ENCODE results near the gene GRIK5.
A peak's percentile ranks its signal among the peaks of the same experiment; 100 is the strongest.

The GRIK5 gene

GRCh38 chr19:42081584-42082203 is 11.7 kb upstream of the GRIK5 start:
- H3K36me3 ChIP-seq (ENCODE audit: control insufficient read depth, low read depth, low read length), result peaks cover 40% of the 10 kb centered on the region
- H3K4me1 ChIP-seq (ENCODE audit: control insufficient read depth, low read depth, low read length), result no peaks in the 10 kb centered on the region
- no peaks in the 10 kb centered on the region for H3K27me3 ChIP-seq (ENCODE audit: control insufficient read depth, insufficient read depth, low read length)
- H3K9me3 ChIP-seq (ENCODE audit: control insufficient read depth, low read depth, low read length), result no peaks in the 10 kb centered on the region
- no peak overlapping the region for H3K4me3 ChIP-seq (ENCODE audit: low read length)
- H3K9ac ChIP-seq (ENCODE audit: low read length), result no peak overlapping the region
- H3K27ac ChIP-seq (ENCODE audit: low read length), result no peak overlapping the region

GRCh38 chr19:42080764-42081375 is 10.9 kb upstream of the GRIK5 start:
- H3K4me1 ChIP-seq (ENCODE audit: control insufficient read depth, low read depth, low read length), result no peaks in the 10 kb centered on the region
- peaks cover 40% of the 10 kb centered on the region for H3K36me3 ChIP-seq (ENCODE audit: control insufficient read depth, low read depth, low read length)
- H3K27ac ChIP-seq (ENCODE audit: low read length), result no peak overlapping the region
- no peak overlapping the region for H3K4me3 ChIP-seq (ENCODE audit: low read length)
- H3K9ac ChIP-seq (ENCODE audit: low read length), result no peak overlapping the region
- H3K27me3 ChIP-seq (ENCODE audit: control insufficient read depth, insufficient read depth, low read length), result no peaks in the 10 kb centered on the region
- no peaks in the 10 kb centered on the region for H3K9me3 ChIP-seq (ENCODE audit: control insufficient read depth, low read depth, low read length)

- peaks cover 40% of the 10 kb centered on the region for H3K36me3 ChIP-seq (ENCODE audit: control insufficient read depth, low read depth, low read length)
- no peak overlapping the region for H3K4me3 ChIP-seq (ENCODE audit: low read length)
Measured at GRCh38 chr19:42079886-42080763, 10.1 kb upstream of the GRIK5 start.

GRCh38 chr19:42079276-42079669 is 9.3 kb upstream of the GRIK5 start:
- Histone ChIP-seq H3K4me3 (ENCODE audit: low read length) (no peak overlapping the region), H3K4me1 (ENCODE audit: control insufficient read depth, low read depth, low read length) (peaks cover 3% of the 10 kb centered on the region), H3K27ac (ENCODE audit: low read length) (no peak overlapping the region), H3K9me3 (ENCODE audit: control insufficient read depth, low read depth, low read length) (no peaks in the 10 kb centered on the region), H3K9ac (ENCODE audit: low read length) (no peak overlapping the region), H3K36me3 (ENCODE audit: control insufficient read depth, low read depth, low read length) (peaks cover 40% of the 10 kb centered on the region), H3K27me3 (ENCODE audit: control insufficient read depth, insufficient read depth, low read length) (no peaks in the 10 kb centered on the region)

More at GRCh38 chr19:42079886-42080763, 10.1 kb upstream of the GRIK5 start:
- Histone ChIP-seq H3K9ac (ENCODE audit: low read length) (no peak overlapping the region), H3K4me1 (ENCODE audit: control insufficient read depth, low read depth, low read length) (peaks cover under 1% of the 10 kb centered on the region), H3K9me3 (ENCODE audit: control insufficient read depth, low read depth, low read length) (no peaks in the 10 kb centered on the region), H3K27ac (ENCODE audit: low read length) (no peak overlapping the region), H3K27me3 (ENCODE audit: control insufficient read depth, insufficient read depth, low read length) (no peaks in the 10 kb centered on the region)

GRCh38 chr19:42078538-42079275 is 8.7 kb upstream of the GRIK5 start:
- Histone ChIP-seq H3K27me3 (ENCODE audit: control insufficient read depth, insufficient read depth, low read length) (no peaks in the 10 kb centered on the region), H3K36me3 (ENCODE audit: control insufficient read depth, low read depth, low read length) (peaks cover 40% of the 10 kb centered on the region), H3K4me1 (ENCODE audit: control insufficient read depth, low read depth, low read length) (peaks cover 3% of the 10 kb centered on the region), H3K9ac (ENCODE audit: low read length) (no peak overlapping the region), H3K4me3 (ENCODE audit: low read length) (no peak overlapping the region), H3K9me3 (ENCODE audit: control insufficient read depth, low read depth, low read length) (no peaks in the 10 kb centered on the region), H3K27ac (ENCODE audit: low read length) (no peak overlapping the region)

- no peak overlapping the region for H3K27ac ChIP-seq (ENCODE audit: low read length)
- H3K27me3 ChIP-seq (ENCODE audit: control insufficient read depth, insufficient read depth, low read length), result no peaks in the 10 kb centered on the region
- H3K4me1 ChIP-seq (ENCODE audit: control insufficient read depth, low read depth, low read length), result peaks cover 3% of the 10 kb centered on the region
- H3K36me3 ChIP-seq (ENCODE audit: control insufficient read depth, low read depth, low read length), result peaks cover 40% of the 10 kb centered on the region
- no peak overlapping the region for H3K4me3 ChIP-seq (ENCODE audit: low read length)
- no peaks in the 10 kb centered on the region for H3K9me3 ChIP-seq (ENCODE audit: control insufficient read depth, low read depth, low read length)
- no peak overlapping the region for H3K9ac ChIP-seq (ENCODE audit: low read length)
Measured at GRCh38 chr19:42078058-42078457, 8.1 kb upstream of the GRIK5 start.

- peaks cover 32% of the 10 kb centered on the region for H3K36me3 ChIP-seq (ENCODE audit: control insufficient read depth, low read depth, low read length)
- H3K4me3 ChIP-seq (ENCODE audit: low read length), result peak overlapping the region; percentile 94
- peak overlapping the region; percentile 88 for H3K9ac ChIP-seq (ENCODE audit: low read length)
- H3K27me3 ChIP-seq (ENCODE audit: control insufficient read depth, insufficient read depth, low read length), result no peaks in the 10 kb centered on the region
- H3K27ac ChIP-seq (ENCODE audit: low read length), result peak overlapping the region; percentile 66
- H3K4me1 ChIP-seq (ENCODE audit: control insufficient read depth, low read depth, low read length), result peaks cover 3% of the 10 kb centered on the region
- no peaks in the 10 kb centered on the region for H3K9me3 ChIP-seq (ENCODE audit: control insufficient read depth, low read depth, low read length)
Measured at GRCh38 chr19:42076380-42076944, 6.5 kb upstream of the GRIK5 start.

GRCh38 chr19:42075616-42076379 is 5.8 kb upstream of the GRIK5 start, which contains the start of gene ZNF574:
Gene ZNF574, plus strand, starts transcription at chr19:42076166. Its CDS starts 2,441 bp downstream, at chr19:42078607.
- peaks cover 3% of the 10 kb centered on the region for H3K4me1 ChIP-seq (ENCODE audit: control insufficient read depth, low read depth, low read length)
- H3K27ac ChIP-seq (ENCODE audit: low read length), result peak within 1 kb of the TSS; percentile 99
- peaks cover 26% of the 10 kb centered on the region for H3K36me3 ChIP-seq (ENCODE audit: control insufficient read depth, low read depth, low read length)
- H3K27me3 ChIP-seq (ENCODE audit: control insufficient read depth, insufficient read depth, low read length), result no peaks in the 10 kb centered on the region
- H3K9me3 ChIP-seq (ENCODE audit: control insufficient read depth, low read depth, low read length), result no peaks in the 10 kb centered on the region
- peak within 1 kb of the TSS; percentile 94 for H3K4me3 ChIP-seq (ENCODE audit: low read length)
- peak within 1 kb of the TSS; percentile 98 for H3K9ac ChIP-seq (ENCODE audit: low read length)

- no peaks in the 10 kb centered on the region for H3K27me3 ChIP-seq (ENCODE audit: control insufficient read depth, insufficient read depth, low read length)
- H3K36me3 ChIP-seq (ENCODE audit: control insufficient read depth, low read depth, low read length), result peaks cover 20% of the 10 kb centered on the region
- peak overlapping the region; percentile 98 for H3K9ac ChIP-seq (ENCODE audit: low read length)
- H3K9me3 ChIP-seq (ENCODE audit: control insufficient read depth, low read depth, low read length), result no peaks in the 10 kb centered on the region
- H3K4me1 ChIP-seq (ENCODE audit: control insufficient read depth, low read depth, low read length), result peaks cover 6% of the 10 kb centered on the region
- H3K27ac ChIP-seq (ENCODE audit: low read length), result peak overlapping the region; percentile 99
- H3K4me3 ChIP-seq (ENCODE audit: low read length), result peak overlapping the region; percentile 86
Measured at GRCh38 chr19:42075364-42075615, 5.3 kb upstream of the GRIK5 start.

- Histone ChIP-seq H3K27ac (ENCODE audit: low read length) (peak overlapping the region; percentile 99), H3K36me3 (ENCODE audit: control insufficient read depth, low read depth, low read length) (peaks cover 15% of the 10 kb centered on the region), H3K4me1 (ENCODE audit: control insufficient read depth, low read depth, low read length) (peaks cover 7% of the 10 kb centered on the region), H3K4me3 (ENCODE audit: low read length) (peak overlapping the region; percentile 86), H3K27me3 (ENCODE audit: control insufficient read depth, insufficient read depth, low read length) (no peaks in the 10 kb centered on the region), H3K9me3 (ENCODE audit: control insufficient read depth, low read depth, low read length) (no peaks in the 10 kb centered on the region), H3K9ac (ENCODE audit: low read length) (peak overlapping the region; percentile 98)
Measured at GRCh38 chr19:42074513-42075363, 4.7 kb upstream of the GRIK5 start.

All from iPS-18a (cell line).